HG02642 (cell line): Measurements from ENCODE around the gene ALDH7A1.
"Not testable (repeated sequence)": the region's sequence is repeated elsewhere in the genome, so short reads cannot be mapped to it uniquely, and the experiment has no call there.

Experiments
- ATAC-seq: cut with Tn5 transposase; IDR thresholded peaks from one replicate; pipeline ENCODE4 v1.9.1; 2021; ENCODE audit warnings: mild to moderate bottlenecking; ENCODE audit not compliant: unreplicated experiment, poor library complexity

The ALDH7A1 gene

DNA sequence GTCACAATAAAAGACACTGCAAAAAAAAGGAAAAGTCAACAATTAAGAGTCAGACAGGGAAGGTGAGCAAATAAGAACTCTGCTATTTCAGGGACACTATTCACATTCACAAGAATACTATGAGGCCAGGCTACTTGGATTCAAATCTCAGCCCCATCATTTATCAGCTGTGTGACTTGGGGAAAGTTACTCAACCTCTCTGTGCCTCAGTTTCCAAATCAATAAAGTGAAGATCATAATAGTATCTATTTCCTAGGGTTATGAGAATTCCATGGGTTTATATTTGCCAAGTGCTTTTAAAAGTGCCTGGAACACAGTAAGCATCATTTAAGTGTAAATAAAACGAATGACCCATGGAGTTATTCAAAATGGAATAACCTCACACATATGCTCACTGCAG is 56.4 kb downstream of the ALDH7A1 start:
- ATAC-seq: no peak

- ATAC-seq: no peak
Measured at GRCh38 chr5:126536874-126537273, 58.1 kb downstream of the ALDH7A1 start.

GRCh38 chr5:126535856-126536545 is 59.0 kb downstream of the ALDH7A1 start:
- no peak for ATAC-seq

DNA sequence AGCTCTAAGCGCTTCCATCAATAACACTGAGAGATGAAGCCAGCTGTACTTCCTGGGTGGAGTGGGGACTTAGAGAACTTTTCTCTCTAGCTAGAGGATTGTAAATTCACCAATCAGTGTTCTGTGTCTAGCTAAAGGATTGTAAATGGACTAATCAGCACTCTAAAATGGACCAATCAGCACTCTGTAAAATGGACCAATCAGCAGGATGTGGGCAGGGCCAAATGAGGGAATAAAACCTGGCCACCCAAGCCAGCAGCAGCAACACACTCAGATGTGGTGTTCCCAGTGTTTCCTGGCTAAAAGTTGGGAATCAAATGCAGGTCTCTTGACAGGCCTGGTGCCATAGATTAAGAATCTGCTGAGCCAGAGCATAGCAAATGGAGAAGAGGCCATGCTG is 60.5 kb downstream of the ALDH7A1 start:
- no peak for ATAC-seq

DNA sequence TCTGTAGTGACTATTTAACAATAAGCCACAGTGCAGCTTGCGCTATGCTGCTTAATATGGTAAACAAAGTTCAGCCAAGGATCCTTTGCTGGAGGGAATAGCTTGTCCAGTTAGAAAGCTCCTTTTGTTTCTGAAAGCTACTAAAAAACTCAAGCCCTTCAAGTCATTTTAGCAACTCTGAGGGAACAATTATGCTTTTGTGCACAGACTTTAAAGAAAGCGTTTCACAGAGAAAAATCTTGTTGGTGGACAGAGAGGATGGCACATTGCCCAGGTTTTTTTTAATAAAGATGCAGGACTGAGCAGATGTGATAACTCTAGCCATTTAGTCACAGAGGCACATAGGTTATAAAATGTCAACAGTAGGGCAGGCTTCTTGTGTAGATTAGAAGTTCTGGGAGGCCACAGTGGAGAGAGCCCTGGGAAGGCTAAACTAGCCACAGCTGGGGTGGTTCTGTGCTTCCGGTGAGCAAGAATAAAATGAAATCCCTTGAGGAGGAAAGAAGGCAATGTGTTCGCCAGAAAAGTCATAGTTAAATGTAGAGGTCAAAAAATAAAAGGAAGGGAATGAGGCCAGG is 63.4 kb downstream of the ALDH7A1 start:
- ATAC-seq: no peak

DNA sequence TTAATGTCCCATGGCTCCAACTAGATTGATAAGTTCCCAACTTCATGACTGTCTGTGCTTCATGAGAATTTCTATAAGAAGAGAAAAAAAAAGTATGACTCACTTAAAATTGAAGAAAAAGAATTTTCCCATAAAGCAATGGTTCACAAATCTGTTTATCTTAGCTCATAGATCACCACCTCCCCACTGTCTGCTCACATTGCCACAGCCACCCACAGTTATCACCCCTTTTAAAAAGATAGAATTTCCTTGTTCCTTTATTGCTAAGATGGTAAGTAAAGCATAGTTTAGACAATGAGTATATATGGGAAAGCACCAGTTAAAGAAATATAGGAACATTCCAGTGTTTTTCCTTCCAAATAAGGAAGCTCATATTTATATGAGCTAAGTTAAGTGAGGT is 67.1 kb downstream of the ALDH7A1 start:
- no peak for ATAC-seq

GRCh38 chr5:126527158-126527557 is 67.9 kb downstream of the ALDH7A1 start:
- ATAC-seq: no peak

GRCh38 chr5:126526493-126526892 is 68.5 kb downstream of the ALDH7A1 start:
- ATAC-seq: no peak

GRCh38 chr5:126525630-126526245 is 69.3 kb downstream of the ALDH7A1 start:
- ATAC-seq: no peak

DNA sequence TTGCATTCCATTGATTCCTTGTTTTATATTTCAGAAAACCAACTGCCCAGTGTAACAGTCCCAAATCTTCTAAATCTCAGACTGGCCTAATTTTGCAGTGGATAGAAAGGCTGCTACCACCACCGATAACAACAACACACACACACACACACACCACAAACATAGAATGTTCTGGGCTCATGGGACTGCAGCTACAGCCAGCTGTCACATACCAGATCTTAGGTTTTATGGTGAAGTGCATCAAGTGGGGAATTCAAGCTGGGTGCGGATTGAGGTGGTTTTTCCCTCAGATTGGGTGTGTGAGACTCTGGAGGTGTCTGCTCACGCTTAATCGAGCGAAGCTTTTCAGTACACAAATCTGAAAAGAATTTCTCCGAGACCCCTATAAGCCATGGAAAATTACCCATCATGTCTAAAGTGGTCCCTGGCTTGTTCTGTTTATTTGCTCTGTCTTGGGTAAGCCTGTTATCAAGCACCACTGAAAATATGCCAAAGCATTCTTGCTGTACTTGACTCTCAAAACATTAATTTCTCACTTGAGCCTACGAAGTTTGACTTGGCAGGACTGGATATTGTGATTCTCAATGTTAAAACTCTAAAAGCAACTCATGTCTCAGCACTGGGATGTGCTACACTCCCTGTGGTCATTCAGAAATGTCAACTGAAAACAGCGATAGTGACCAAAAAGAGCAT is 71.1 kb downstream of the ALDH7A1 start:
- ATAC-seq: no peak

- no peak for ATAC-seq
Measured at GRCh38 chr5:126521130-126521529, 73.9 kb downstream of the ALDH7A1 start.

GRCh38 chr5:126520593-126520953 is 74.4 kb downstream of the ALDH7A1 start:
- ATAC-seq: no peak

- ATAC-seq: no peak
Measured at GRCh38 chr5:126519637-126520592, 75.1 kb downstream of the ALDH7A1 start.

- not testable (repeated sequence) for ATAC-seq
Measured at GRCh38 chr5:126519223-126519622, 75.8 kb downstream of the ALDH7A1 start.

- ATAC-seq: no peak
Measured at GRCh38 chr5:126516852-126517251, 78.2 kb downstream of the ALDH7A1 start.

DNA sequence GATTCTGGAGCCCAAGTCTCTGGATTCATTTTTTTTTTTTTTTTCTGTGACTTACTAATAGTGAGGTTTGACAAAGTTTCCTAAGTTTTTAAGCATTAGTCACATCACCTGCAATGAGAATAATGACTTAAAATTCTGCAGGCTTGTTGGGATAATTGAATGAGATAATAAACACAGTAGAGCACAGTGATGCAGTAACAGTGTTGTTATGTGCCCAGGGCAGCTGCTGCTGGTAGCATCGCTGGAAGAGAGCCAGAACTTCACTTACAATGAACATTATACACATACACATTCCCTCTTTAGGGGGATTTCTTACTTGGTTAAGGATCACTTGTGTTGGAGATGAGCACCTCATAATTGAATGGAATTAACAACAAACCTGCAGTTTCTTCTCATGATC is 78.9 kb downstream of the ALDH7A1 start:
- ATAC-seq: no peak

DNA sequence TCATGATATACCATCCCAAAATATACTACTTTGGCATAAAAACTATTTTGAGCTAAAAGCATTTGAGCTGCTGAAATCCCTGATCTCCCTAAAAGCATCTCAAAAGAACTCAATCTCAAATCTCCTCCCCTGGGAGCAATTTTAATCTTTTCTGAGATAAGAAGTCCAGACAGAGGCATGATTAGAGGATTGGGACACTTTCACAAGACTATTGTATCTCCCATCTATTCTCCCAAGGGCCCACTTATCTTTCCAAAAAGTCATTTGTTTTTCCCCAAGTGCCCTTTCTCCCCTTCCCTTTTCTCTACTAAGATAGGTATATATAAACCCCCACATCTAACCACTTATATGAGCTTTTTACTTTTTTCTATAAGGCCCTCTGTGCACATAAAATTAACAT is 79.7 kb downstream of the ALDH7A1 start:
- no peak for ATAC-seq

- no peak for ATAC-seq
Measured at GRCh38 chr5:126514558-126515141, 80.4 kb downstream of the ALDH7A1 start.

GRCh38 chr5:126514131-126514557 is 80.9 kb downstream of the ALDH7A1 start:
- ATAC-seq: no peak

DNA sequence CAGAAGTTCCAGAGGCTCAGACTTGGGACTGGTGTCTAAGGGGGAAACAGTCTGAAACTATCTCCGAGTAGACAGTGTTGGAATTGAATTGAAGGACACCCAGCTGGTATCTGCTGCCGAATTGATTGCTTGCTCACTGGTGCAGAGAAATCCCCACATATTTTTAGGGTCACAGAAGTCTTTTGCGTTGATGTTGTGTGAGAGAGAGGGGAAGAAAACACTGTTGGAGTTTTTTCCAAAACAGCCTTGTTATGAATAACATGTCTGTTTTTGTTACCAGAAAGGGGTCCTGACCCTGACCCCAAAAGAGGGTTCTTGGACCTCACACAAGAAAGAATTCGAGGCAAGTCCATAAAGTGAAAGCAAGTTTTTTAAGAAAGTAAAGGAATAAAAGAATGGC is 81.3 kb downstream of the ALDH7A1 start:
- ATAC-seq: no peak
